ENCODE measurements around the gene MT2A.

MT2A gene

GRCh38 chr16:56600398-56600999 lies 7.9 kb upstream of the MT2A start:
- no peak for DNase-seq (ENCODE audit: low read depth)

- DNase-seq (ENCODE audit: low read depth): no peak
Measured at GRCh38 chr16:56601325-56601724, 7.1 kb upstream of the MT2A start.

GRCh38 chr16:56603589-56603988 lies 4.8 kb upstream of the MT2A start:
- DNase-seq (ENCODE audit: low read depth): no peak

- no peak for DNase-seq (ENCODE audit: low read depth)
Measured at GRCh38 chr16:56604966-56605365, 3.4 kb upstream of the MT2A start.

- DNase-seq (ENCODE audit: low read depth): no peak
Measured at GRCh38 chr16:56605475-56605874, 2.9 kb upstream of the MT2A start.

- no peak for DNase-seq (ENCODE audit: low read depth)
Measured at GRCh38 chr16:56606071-56606475, 2.3 kb upstream of the MT2A start.

GRCh38 chr16:56606476-56607108 lies 1.8 kb upstream of the MT2A start:
- DNase-seq (ENCODE audit: low read depth): no peak

GRCh38 chr16:56607109-56607618 lies 1.2 kb upstream of the MT2A start:
- no peak for DNase-seq (ENCODE audit: low read depth)

- DNase-seq (ENCODE audit: low read depth): no peak
Measured at GRCh38 chr16:56607675-56608042, 725 bp upstream of the MT2A start.

GRCh38 chr16:56608876-56609462 lies 585 bp downstream of the MT2A start:
- no peak for DNase-seq (ENCODE audit: low read depth)

GRCh38 chr16:56609463-56609921 lies 1.1 kb downstream of the MT2A start:
- DNase-seq (ENCODE audit: low read depth): peak; percentile 46

GRCh38 chr16:56610017-56610608 lies 1.7 kb downstream of the MT2A start:
- peak; percentile 58 for DNase-seq (ENCODE audit: low read depth)

- no peak for DNase-seq (ENCODE audit: low read depth)
Measured at GRCh38 chr16:56610609-56611111, 2.3 kb downstream of the MT2A start.

GRCh38 chr16:56611281-56611833 lies 3.0 kb downstream of the MT2A start:
- no peak for DNase-seq (ENCODE audit: low read depth)

GRCh38 chr16:56613706-56614105 lies 5.3 kb downstream of the MT2A start:
- no peak for DNase-seq (ENCODE audit: low read depth)

GRCh38 chr16:56614549-56614991 lies 6.2 kb downstream of the MT2A start:
- no peak for DNase-seq (ENCODE audit: low read depth)

- DNase-seq (ENCODE audit: low read depth): no peak
Measured at GRCh38 chr16:56615353-56615752, 7.0 kb downstream of the MT2A start.

- no peak for DNase-seq (ENCODE audit: low read depth)
Measured at GRCh38 chr16:56616608-56617211, 8.3 kb downstream of the MT2A start.

GRCh38 chr16:56617212-56618085 lies 9.1 kb downstream of the MT2A start:
- peak; percentile 34 for DNase-seq (ENCODE audit: low read depth)

- DNase-seq (ENCODE audit: low read depth): no peak
Measured at GRCh38 chr16:56618138-56618537, 9.8 kb downstream of the MT2A start.

- no peak for DNase-seq (ENCODE audit: low read depth)
Measured at GRCh38 chr16:56620339-56620897, 12.0 kb downstream of the MT2A start.
